Esophagus muscularis mucosa (tissue), 3 donors: ENCODE measurements around the gene GAS7.

Experiments
- CTCF ChIP-seq, 3 experiments: fragments of 200-600 bp in 2 of 3; fragments of 450-650 bp in 1 of 3; sonication (generic) in 2 of 3; IDR thresholded peaks; one replicate each; pipeline ENCODE4 v1.5.1; 2017 to 2019; ENCODE audit warnings: antibody characterized with exemption in 3 of 3, mild to moderate bottlenecking in 2 of 3, moderate library complexity in 1 of 3
- POLR2A ChIP-seq: fragments of 450-650 bp; IDR thresholded peaks from one replicate; pipeline ENCODE4 v1.6.1; 2017; ENCODE audit warnings: antibody characterized with exemption, moderate library complexity, mild to moderate bottlenecking, low read depth
- POLR2AphosphoS5 ChIP-seq, 2 donors: sonication (generic); formaldehyde crosslinking; IDR thresholded peaks; one replicate each; pipeline ENCODE4 v1.6.1; 2017; ENCODE audit warnings: antibody characterized with exemption in 2 of 2

DNA sequence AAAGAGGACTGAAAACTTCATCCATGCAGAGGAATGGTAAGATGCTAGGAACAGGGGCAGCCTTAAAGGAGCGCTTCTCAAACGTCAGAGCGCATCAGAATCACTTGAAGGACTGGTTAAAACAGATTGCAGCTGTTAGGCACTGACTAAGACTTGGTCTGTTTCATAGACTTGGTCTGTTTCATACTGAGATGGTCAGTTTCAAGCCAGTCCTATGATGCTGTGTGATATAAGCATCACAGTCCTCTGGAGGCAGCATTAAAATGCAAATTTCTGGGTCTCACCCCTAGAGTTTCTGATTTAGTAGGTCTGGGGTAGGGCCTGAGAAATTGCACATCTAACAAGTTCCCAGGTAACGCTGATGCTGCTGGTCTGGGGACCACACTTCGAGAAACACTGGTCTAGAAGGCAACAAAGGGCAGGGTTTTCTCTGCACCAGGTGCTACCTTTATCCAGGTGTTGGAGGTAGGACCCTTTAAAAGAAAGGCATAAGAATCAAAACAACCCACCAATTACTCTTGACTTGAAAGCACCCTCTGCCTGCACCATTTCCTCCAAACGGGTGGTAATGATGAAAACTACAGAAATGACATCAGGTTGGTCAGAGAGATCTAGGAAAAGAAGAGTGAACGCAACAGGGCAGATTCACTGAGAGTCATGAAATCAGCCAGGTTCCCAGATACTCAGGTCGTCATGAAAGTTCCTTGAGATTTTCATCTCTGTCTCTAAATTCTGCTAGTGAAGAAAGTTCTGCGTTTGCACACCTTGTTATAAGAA lies 198.3 kb downstream of the GAS7 start:
- TF ChIP-seq POLR2A (no peak), CTCF (IDR thresholded peaks at IDR 0.05) (no peak), POLR2AphosphoS5 (IDR thresholded peaks at IDR 0.05) (no peak)
